Activated CD8-positive, alpha-beta memory T cell treated with anti-CD3 and anti-CD28 coated beads, Interleukin-2, amount 10 ng/mL, durations not matched to agents 7 days and 5 days (primary cell): Measurements from ENCODE around the gene TRDN. TPM values are rescaled to one million over a fixed set of nuclear protein-coding genes. Genes with fewer than 3 reads are reported as not detected.
"Not testable (repeated sequence)": the region's sequence is repeated elsewhere in the genome, so short reads cannot be mapped to it uniquely, and the experiment has no call there.

Experiments
- ATAC-seq: fragments of 150-1000 bp; cut with Tn5 transposase; one replicate; pipeline ENCODE4 v1.10.0; 2021; ENCODE audit warnings: moderate library complexity
- CTCF ChIA-PET: fragments of 350-600 bp; sonication (Branson Sonifier 250); formaldehyde crosslinking; loops from one replicate; lab custom pipeline; 2021; ENCODE audit warnings: antibody characterized with exemption; lab: Charles Lee
- DNase-seq: peaks from one replicate; pipeline ENCODE4 v3.0.0-alpha.2; 2020
- H3K27ac Mint-ChIP-seq: one replicate; pipeline ENCODE4 v1.8.0; 2021; ENCODE audit warnings: mild to moderate bottlenecking, mixed read lengths
- H3K27me3 Mint-ChIP-seq: one replicate; pipeline ENCODE4 v1.8.0; 2021; ENCODE audit warnings: mixed read lengths
- H3K36me3 Mint-ChIP-seq: one replicate; pipeline ENCODE4 v1.8.0; 2021; ENCODE audit warnings: mild to moderate bottlenecking, mixed read lengths
- H3K4me1 Mint-ChIP-seq: one replicate; pipeline ENCODE4 v1.8.0; 2021; ENCODE audit warnings: mixed read lengths
- H3K4me3 Mint-ChIP-seq: one replicate; pipeline ENCODE4 v1.8.0; 2021; ENCODE audit warnings: mild to moderate bottlenecking, moderate library complexity, mixed read lengths
- H3K9me3 Mint-ChIP-seq: one replicate; pipeline ENCODE4 v1.8.0; 2022; ENCODE audit warnings: low read depth, mixed read lengths
- total RNA-seq, 2 experiments: library from RNA; stranded (reverse); gene quantifications; one replicate each; pipeline ENCODE4 v1.2.3, GENCODE V29; 2021

The TRDN gene
- total RNA-seq, 2 experiments from 2014 or later, result not detected

DNA sequence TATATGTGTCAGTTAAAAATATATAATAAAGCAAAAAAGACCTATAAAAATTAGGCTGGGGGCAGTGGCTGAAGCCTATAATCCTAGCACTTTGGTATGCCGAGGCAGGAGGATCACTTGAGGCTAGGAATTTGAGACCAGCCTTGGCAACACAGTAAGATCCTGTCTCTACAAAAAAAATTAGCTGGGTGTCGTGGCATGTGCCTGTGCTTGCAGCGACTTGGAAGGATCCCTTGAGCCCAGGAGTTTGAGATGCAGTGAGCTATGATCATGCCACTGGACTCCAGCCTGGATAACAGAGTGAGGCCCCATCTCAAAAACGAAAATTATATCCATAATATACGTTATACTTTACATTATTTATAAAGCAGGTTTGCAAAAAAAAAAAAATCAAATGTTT, 20.7 kb downstream of the TRDN start:
- Mint-ChIP-seq H3K36me3 (no peaks in the 10 kb centered on the region), H3K4me1 (no peaks in the 10 kb centered on the region), H3K27ac (no peak overlapping the region), H3K4me3 (no peak overlapping the region), H3K27me3 (no peaks in the 10 kb centered on the region), H3K9me3 (peaks cover 3% of the 10 kb centered on the region)
- no peak for ATAC-seq
- no peak for DNase-seq
- CTCF ChIA-PET, result no interaction called here

DNA sequence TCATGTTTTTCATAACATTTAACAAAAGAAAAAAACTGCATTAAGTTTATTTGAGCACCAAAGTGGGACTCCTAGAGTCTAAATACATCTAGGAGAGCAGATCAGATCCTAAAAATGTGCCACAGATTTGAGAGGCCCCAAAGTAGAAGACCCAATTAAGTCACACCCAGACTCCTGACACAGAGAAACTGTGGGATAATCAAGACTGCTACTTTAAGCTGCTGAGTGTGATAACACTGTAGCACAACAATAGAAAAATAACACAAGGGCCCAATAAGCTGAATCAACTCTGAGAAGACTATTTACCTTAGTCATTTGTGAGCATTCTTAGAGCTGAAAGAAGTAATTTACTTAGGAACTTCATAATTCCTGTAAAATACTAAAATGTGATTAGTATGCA, 26.0 kb downstream of the TRDN start:
- Mint-ChIP-seq H3K9me3 (no peaks in the 10 kb centered on the region), H3K36me3 (no peaks in the 10 kb centered on the region), H3K27ac (no peak overlapping the region), H3K4me3 (no peak overlapping the region), H3K27me3 (no peaks in the 10 kb centered on the region), H3K4me1 (no peaks in the 10 kb centered on the region)
- CTCF ChIA-PET, result no interaction called here
- ATAC-seq, result no peak
- no peak for DNase-seq

DNA sequence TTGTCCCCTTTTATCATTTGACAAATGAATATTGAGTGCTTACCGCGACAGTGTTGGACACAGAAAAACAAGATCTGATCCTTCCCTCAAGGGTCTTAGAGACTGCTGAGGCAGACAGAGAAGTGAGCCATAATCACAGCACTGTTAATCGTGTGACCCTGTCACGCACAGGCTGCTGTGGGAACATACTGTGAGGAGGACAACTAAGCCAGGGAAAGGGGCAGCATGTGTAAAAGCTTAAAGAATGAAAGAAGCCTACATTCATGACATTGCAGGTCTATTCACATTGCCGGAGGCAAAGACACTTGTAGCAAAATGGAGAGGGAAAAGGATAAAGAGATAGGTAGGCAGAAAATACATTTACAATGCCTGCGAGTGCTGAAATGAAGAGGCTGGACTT, 32.7 kb downstream of the TRDN start:
- H3K4me1 Mint-ChIP-seq, result no peaks in the 10 kb centered on the region
- H3K27me3 Mint-ChIP-seq, result no peaks in the 10 kb centered on the region
- DNase-seq (no peak), ATAC-seq (no peak)
- no peak overlapping the region for H3K27ac Mint-ChIP-seq
- H3K9me3 Mint-ChIP-seq, result peaks cover 3% of the 10 kb centered on the region
- H3K36me3 Mint-ChIP-seq, result no peaks in the 10 kb centered on the region
- H3K4me3 Mint-ChIP-seq, result no peak overlapping the region
- CTCF ChIA-PET, result no interaction called here

DNA sequence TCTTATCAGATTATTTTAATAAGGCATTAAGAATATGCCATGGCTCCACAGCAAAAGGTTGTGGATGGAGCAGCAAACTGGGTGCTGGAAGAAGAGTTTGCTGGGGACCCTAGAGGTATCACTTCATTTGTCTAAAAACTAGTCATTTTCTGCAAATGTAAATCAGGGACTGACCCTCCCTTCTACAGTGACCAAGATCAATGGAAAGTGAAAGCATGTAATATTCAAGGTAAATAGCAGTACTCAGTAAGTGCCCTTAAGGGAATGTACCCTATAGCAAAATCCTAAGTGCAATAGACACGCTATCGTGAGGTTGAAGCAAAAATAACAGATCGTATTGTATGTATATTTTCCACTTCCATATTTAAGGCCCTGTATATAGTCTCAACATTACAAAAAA, 38.7 kb downstream of the TRDN start:
- Mint-ChIP-seq H3K4me1 (no peaks in the 10 kb centered on the region), H3K36me3 (no peaks in the 10 kb centered on the region), H3K4me3 (no peak overlapping the region), H3K27ac (no peak overlapping the region), H3K27me3 (no peaks in the 10 kb centered on the region), H3K9me3 (no peaks in the 10 kb centered on the region)
- CTCF ChIA-PET, result no interaction called here
- no peak for DNase-seq
- no peak for ATAC-seq

DNA sequence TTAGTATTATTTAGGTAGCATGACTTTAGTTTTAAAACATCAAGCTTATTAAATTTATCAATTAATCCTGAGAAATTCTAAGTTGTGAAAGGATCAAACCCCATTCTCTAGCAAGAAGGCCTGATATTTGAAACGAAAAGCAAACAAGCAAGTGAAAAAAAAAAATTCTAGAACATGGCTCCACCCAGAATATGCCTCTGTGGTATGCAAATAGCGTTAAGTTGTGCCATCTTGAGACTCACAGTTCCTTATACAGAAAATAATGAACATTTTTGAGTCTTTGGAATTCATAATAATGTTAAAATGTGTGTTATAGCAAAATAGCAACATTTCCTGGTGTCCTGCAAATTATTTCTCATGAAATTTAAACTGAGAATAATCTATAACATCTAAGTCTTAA, 42.0 kb downstream of the TRDN start:
- Mint-ChIP-seq H3K9me3 (no peaks in the 10 kb centered on the region), H3K36me3 (no peaks in the 10 kb centered on the region), H3K4me1 (no peaks in the 10 kb centered on the region), H3K27ac (no peak overlapping the region), H3K4me3 (no peak overlapping the region), H3K27me3 (no peaks in the 10 kb centered on the region)
- ATAC-seq (no peak), DNase-seq (no peak)
- CTCF ChIA-PET, result no interaction called here

DNA sequence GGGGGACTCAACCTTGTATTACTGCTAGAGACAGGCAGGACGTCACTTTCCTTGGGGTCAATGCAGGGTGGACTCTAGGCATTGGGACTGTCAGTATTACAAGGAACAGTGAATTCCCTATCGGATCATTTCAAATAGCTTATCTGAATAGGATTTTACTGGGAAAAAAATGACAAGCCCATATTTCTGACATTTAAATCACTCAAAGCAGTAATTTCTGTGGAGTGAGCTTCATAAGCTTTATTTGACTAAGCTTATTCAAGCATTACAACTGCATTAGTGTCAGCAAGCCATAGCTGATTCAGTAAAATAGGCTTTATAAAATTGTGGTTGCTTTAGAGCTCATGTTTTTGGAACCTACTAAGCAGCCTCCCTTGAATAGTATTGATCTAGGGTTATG, 44.3 kb downstream of the TRDN start:
- DNase-seq (no peak), ATAC-seq (no peak)
- CTCF ChIA-PET, result no interaction called here
- Mint-ChIP-seq H3K27me3 (no peaks in the 10 kb centered on the region), H3K27ac (no peak overlapping the region), H3K36me3 (no peaks in the 10 kb centered on the region), H3K9me3 (peaks cover 2% of the 10 kb centered on the region), H3K4me3 (no peak overlapping the region), H3K4me1 (no peaks in the 10 kb centered on the region)

DNA sequence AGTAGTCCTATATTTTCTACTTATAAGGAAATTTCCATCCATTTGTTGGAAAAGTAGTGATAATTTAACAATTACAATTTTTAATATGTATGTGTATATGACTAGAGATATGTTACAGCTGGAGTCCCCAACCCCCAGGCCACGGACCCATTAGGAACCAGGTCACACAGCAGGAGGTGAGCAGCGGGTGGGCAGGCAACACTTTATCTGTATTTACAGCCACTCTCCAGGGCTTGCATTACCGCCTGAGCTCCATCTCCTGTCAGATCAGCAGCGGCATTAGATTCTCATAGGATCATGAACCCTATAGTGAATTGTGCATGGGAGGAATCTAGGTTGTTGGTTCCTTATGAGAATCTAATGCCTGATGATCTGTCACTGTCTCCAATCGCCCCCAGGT, 46.8 kb downstream of the TRDN start:
- ATAC-seq (no peak), DNase-seq (no peak)
- H3K4me3 Mint-ChIP-seq, result no peak overlapping the region
- CTCF ChIA-PET, result no interaction called here
- H3K27me3 Mint-ChIP-seq, result no peaks in the 10 kb centered on the region
- H3K4me1 Mint-ChIP-seq, result no peaks in the 10 kb centered on the region
- no peaks in the 10 kb centered on the region for H3K36me3 Mint-ChIP-seq
- H3K9me3 Mint-ChIP-seq, result peaks cover 2% of the 10 kb centered on the region
- H3K27ac Mint-ChIP-seq, result no peak overlapping the region

DNA sequence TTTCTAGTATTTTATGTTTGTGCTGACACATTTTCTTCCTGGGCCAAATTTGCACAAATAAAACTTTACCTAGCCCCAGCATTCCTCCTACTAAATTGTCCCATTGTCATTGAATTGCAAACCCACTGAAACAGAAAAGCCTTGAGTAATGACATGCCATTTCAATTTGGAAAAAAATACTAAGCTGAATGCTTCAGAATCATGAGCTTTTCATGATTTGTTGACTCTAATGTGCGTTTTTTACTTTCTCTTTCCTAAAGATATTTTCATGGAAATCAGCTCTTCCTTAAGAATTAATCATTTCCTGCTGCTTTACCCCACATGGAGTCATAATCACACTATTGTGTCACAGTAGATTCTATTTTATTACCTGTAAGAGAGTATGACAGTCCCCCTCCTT, 47.4 kb downstream of the TRDN start:
- H3K36me3 Mint-ChIP-seq, result no peaks in the 10 kb centered on the region
- no peak overlapping the region for H3K27ac Mint-ChIP-seq
- no peak overlapping the region for H3K4me3 Mint-ChIP-seq

DNA sequence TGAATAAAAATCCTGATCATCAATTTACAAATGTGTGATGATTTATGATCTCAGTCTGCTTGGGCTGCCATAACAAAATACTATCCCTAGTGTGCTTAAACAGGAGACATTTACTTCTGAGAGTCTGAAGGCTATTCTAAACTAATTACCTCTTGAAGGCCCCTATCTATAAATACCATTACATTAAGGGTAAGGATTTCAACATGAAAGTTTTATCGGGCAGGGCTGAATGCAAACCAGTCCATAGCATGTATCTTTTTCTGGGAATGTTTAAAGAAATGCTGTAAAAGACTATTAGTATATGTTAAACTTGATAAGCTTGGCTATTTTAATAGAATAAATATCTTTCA, 48.2 kb downstream of the TRDN start:
- H3K27me3 Mint-ChIP-seq, result no peaks in the 10 kb centered on the region
- no peak for DNase-seq
- ATAC-seq, result no peak
- H3K36me3 Mint-ChIP-seq, result no peaks in the 10 kb centered on the region
- H3K9me3 Mint-ChIP-seq, result peaks cover 6% of the 10 kb centered on the region
- no peak overlapping the region for H3K27ac Mint-ChIP-seq
- CTCF ChIA-PET, result no interaction called here
- no peaks in the 10 kb centered on the region for H3K4me1 Mint-ChIP-seq
- H3K4me3 Mint-ChIP-seq, result no peak overlapping the region

More for the DNA sequence above, 47.4 kb downstream of the TRDN start:
- no peaks in the 10 kb centered on the region for H3K27me3 Mint-ChIP-seq
- H3K9me3 Mint-ChIP-seq, result peaks cover 2% of the 10 kb centered on the region
- DNase-seq (no peak), ATAC-seq (no peak)
- no peaks in the 10 kb centered on the region for H3K4me1 Mint-ChIP-seq
- CTCF ChIA-PET, result no interaction called here

DNA sequence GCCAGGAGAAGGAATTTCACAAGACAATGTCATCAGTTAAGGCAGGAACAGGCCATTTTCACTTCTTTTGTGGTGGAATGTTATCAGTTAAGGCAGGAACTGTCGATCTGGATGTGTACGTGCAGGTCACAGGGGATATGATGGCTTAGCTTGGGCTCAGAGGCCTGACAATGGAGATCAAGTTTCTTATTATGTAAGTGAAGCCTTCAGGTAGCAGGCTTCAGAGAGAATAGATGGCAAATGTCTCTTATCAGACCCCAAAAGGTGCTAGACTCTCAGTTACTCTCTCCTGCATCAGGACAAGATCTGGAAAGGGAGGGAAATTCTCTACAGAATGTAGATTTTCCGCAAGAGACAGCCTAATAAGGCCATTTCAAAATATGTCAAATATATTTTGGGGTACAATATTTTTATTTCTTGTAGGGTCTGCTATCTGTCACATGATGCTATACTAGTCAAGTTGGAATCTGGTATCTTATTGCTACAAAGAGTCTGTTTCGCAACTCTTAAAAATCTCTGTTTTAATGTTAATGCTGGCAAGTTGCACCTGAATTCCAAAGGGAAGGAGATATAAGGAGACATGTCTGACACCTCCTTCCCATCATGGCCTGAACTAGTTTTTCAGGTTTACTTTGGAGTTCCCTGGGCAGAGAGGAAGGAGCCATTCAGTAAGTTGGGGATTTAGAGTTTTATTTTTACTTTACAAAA, 48.8 kb downstream of the TRDN start:
- Mint-ChIP-seq H3K4me1 (no peaks in the 10 kb centered on the region), H3K9me3 (peaks cover 6% of the 10 kb centered on the region), H3K36me3 (no peaks in the 10 kb centered on the region), H3K27me3 (no peaks in the 10 kb centered on the region), H3K4me3 (no peak overlapping the region), H3K27ac (no peak overlapping the region)
- ATAC-seq (no peak), DNase-seq (no peak)
- CTCF ChIA-PET, result no interaction called here

DNA sequence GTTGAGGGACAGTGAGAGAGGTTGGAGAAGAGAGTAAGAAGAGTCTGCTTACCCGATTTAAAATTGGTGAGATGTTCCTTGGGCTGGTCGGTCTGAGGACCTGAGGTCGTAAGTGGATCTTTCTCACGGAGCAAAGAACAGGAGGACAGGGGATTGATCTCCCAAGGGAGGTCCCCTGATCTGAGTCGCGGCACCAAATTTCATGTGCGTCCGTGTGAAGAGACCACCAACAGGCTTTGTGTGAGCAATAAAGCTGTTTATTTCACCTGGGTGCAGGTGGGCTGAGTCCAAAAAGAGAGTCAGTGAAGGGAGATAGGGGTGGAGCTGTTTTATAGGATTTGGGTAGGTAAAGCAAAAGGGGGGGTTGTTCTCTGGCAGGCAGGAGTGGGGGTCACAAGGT, 49.3 kb downstream of the TRDN start:
- H3K9me3 Mint-ChIP-seq, H3K27me3 Mint-ChIP-seq, DNase-seq, H3K36me3 Mint-ChIP-seq, H3K4me1 Mint-ChIP-seq, H3K27ac Mint-ChIP-seq, CTCF ChIA-PET, H3K4me3 Mint-ChIP-seq, ATAC-seq: not testable (repeated sequence)

DNA sequence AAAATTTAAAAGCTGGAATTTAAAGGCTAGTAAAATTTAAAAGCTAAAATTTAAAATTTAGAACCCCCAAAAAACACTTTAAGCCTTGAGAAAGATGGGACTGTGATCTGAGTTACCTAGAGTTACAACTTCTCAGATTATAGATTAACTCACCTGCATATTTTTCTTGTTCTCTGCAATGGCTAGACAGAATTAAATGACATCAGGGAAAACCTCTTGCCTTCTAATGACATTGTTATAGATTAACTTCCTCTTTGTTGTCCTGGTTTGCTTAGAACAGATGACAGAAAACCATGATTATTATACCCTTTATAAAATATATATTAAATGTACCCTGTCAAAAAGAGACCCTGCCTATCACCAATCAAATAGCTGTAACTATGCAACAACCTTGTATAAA, 56.4 kb downstream of the TRDN start:
- no peaks in the 10 kb centered on the region for H3K4me1 Mint-ChIP-seq

DNA sequence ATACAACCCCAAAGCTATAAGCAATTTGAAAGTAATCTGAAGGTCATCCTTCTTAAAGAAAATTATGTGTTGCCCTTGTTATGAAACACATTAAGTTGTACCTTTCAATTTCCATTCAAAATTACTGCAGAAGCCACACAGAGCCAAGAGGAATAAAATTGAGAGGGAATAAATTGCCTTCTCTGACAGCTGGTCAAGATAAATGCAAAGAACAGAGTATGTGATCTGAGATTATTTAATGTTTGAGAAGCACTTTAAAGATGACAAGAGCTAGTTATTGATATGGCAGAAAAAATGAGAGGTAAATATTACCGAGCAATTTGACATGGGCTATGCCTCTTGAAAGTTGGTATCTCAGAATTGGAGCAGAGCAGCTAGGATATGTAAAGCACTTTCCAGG, 61.6 kb downstream of the TRDN start:
- no peak overlapping the region for H3K4me3 Mint-ChIP-seq
- no peaks in the 10 kb centered on the region for H3K4me1 Mint-ChIP-seq
- H3K36me3 Mint-ChIP-seq, result no peaks in the 10 kb centered on the region
- no peak for DNase-seq
- no peaks in the 10 kb centered on the region for H3K27me3 Mint-ChIP-seq
- H3K9me3 Mint-ChIP-seq, result no peaks in the 10 kb centered on the region
- ATAC-seq, result no peak
- CTCF ChIA-PET, result no interaction called here
- no peak overlapping the region for H3K27ac Mint-ChIP-seq

More for the DNA sequence above, 56.4 kb downstream of the TRDN start:
- no peak overlapping the region for H3K27ac Mint-ChIP-seq
- no peaks in the 10 kb centered on the region for H3K27me3 Mint-ChIP-seq
- H3K36me3 Mint-ChIP-seq, result no peaks in the 10 kb centered on the region
- H3K4me3 Mint-ChIP-seq, result no peak overlapping the region
- ATAC-seq, result no peak
- CTCF ChIA-PET, result no interaction called here
- no peak for DNase-seq
- peaks cover 8% of the 10 kb centered on the region for H3K9me3 Mint-ChIP-seq

DNA sequence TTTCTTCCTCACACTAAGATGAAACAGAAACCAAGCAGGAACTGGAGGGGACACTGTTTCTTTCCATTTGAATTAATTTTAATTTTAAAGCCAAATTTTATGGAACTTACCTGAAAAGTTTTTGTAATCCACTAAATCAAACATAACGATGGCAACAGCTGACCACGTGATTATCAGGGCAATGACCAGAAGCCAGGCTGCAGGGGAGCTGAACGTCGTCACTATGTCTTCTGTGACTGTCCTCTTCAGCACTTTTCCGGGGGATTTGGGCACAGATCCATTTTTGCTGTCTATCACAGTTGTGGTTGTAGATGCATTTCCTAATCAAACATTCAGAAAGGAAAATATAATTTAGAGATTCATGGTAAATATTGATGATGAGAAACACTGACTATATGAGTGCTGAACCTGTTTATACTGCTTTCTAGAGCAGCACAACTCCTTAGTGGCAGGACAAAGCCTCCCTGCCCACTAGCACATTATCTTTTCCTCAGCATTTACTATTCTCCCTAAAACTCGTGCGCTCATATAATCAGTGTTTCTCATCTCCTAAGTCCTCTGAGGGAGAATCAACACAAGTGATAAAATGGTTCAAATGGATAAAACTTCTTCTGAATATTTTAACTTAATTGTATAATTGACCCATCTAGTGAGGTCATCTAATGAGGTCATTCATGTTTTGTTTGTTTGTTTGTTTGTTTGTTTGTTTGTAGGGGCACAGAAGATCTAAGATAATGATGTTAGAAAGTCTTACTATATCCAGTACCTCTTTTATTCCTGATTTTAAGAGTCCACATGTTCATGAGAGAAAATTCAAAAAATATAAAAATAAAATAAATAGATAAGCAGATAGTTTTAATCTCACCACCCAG, 65.7 kb downstream of the TRDN start:
- Mint-ChIP-seq H3K27me3 (no peaks in the 10 kb centered on the region), H3K4me1 (no peaks in the 10 kb centered on the region), H3K27ac (no peak overlapping the region), H3K4me3 (no peak overlapping the region), H3K36me3 (no peaks in the 10 kb centered on the region), H3K9me3 (no peaks in the 10 kb centered on the region)
- no peak for ATAC-seq
- CTCF ChIA-PET, result no interaction called here
- DNase-seq, result no peak
